ENCODE results near the gene NISCH.

Gene NISCH

DNA sequence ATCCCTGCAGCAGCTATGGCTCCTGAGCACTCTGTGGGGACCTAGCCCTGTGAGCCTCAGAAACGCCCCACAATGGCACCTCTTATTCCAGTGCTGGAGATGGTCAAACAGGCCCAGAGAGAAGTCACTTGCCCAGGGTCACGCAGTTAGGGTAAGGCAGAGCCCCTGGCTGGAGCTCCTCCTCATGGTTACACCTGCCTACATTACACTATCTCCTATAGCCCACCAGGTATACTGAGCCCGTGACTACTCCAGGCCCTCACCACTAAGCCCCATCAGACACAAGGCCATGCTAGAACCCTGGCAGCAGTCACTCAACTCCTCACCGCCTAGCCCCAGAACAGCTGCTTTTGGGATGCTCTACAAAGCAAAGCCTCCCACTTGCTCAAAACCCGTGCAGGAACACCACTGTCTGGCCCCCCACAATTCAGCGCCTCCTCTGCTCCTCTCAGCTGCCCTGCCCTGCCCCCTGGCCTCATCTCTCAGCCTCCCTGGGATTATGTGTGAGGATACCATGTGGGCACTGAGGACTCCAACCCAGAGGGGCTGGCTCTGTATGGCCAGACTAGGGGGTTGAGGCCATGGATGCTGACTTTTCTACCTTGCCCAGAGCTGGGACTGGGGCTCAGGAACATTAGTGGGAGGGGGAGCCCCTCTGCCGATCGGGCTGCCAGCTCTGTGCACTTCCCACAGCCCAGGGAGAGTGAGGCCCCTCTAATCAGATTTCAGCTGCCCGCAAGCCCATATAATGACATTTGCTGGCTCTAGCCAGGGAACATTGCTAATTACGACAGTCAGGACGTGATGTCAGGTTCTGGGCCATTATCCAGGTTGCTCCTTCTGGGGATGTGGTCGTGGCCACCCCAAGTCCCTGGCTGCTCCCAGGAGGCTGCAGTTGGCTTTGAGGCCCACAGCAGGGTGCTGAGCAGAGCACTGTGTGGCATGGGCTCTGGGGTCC lies 74.3 kb downstream of the NISCH start:
- TF ChIP-seq, protein P1, sequence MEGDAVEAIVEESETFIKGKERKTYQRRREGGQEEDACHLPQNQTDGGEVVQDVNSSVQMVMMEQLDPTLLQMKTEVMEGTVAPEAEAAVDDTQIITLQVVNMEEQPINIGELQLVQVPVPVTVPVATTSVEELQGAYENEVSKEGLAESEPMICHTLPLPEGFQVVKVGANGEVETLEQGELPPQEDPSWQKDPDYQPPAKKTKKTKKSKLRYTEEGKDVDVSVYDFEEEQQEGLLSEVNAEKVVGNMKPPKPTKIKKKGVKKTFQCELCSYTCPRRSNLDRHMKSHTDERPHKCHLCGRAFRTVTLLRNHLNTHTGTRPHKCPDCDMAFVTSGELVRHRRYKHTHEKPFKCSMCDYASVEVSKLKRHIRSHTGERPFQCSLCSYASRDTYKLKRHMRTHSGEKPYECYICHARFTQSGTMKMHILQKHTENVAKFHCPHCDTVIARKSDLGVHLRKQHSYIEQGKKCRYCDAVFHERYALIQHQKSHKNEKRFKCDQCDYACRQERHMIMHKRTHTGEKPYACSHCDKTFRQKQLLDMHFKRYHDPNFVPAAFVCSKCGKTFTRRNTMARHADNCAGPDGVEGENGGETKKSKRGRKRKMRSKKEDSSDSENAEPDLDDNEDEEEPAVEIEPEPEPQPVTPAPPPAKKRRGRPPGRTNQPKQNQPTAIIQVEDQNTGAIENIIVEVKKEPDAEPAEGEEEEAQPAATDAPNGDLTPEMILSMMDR (IDR thresholded peaks at IDR 0.05; ENCODE audit: insufficient read depth, low read length, poor library complexity, severe bottlenecking): no peak
- no peak for TF ChIP-seq EZH2phosphoT487 (conservative IDR thresholded peaks at IDR 0.05; ENCODE audit: low read length)
- no peak overlapping the region for H3K4me2 ChIP-seq (ENCODE audit: low read depth, low read length, poor library complexity, severe bottlenecking)
- H3K36me3 ChIP-seq (ENCODE audit: low read length): 0 out of 2 replicates have a peak, but pooled peaks cover 4% of the 10 kb centered on the region

DNA sequence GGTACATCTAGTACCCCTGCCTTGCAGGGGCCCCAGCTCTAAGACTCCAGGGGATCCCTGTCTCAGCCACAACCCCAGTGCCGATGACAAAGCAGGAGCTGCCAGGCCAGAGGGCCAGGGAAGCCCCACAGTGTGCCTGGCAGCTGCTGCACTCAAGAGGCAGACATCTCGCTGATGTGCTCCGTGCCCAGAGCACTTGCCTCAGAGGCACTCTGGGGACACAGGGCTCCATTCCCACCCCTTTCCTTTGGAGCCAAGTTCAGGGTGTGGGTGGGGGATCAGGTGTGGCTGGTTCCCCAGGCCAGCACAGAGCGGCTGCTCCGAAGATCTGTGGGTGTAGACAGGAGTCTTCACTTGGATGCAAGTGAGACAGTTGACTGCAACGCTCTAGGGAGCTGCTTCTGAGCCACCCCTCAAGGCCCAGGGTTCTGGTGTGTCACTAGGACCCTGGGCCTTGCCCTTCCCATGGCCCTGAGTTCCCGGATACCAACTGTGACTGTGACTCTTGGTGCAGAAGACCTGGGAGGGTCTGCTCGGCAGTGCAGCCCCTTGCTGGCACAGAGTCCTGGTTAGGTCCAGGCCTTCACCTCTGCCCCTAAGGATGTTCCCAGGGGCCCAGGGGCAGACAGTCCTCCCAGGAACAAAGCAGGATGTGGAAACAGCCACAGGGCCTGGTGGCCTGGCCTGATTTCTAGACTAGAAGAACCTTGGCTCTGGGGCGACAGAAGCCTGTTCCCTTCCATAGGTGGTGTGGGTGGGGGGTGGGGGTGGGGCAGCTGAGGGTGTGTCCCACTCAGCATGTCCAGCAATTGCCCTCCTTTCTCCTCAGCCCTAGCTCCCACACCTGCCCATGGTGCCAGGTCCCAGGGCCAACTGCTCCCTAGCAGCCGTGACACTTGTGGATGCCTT lies 75.8 kb downstream of the NISCH start:
- Histone ChIP-seq H3K9me3 (ENCODE audit: insufficient read depth, low read length) (no peaks in the 10 kb centered on the region), H3K4me2 (ENCODE audit: low read depth, low read length, poor library complexity, severe bottlenecking) (peak overlapping the region; percentile 93), H4K20me1 (ENCODE audit: low read depth, low read length) (peaks cover 9% of the 10 kb centered on the region; the same call in 1 of the 2 replicates), H3K9me2 (replicated peaks; ENCODE audit: insufficient read depth, low read length) (no peaks in the 10 kb centered on the region), H3K79me2 (ENCODE audit: insufficient read depth, low read length) (peaks cover 45% of the 10 kb centered on the region), H3K9ac (ENCODE audit: low read length) (peak overlapping the region; percentile 93; the same call in 1 of the 2 replicates), H3K27me3 (ENCODE audit: low read length) (no peaks in the 10 kb centered on the region), H2AFZ (ENCODE audit: low read depth, low read length, severe bottlenecking) (no peak overlapping the region), H3F3A (ENCODE audit: insufficient read depth) (peaks cover 21% of the 10 kb centered on the region), H3K4me3 (ENCODE audit: insufficient read depth, low read length, poor library complexity, severe bottlenecking) (no peak overlapping the region), H3K36me3 (ENCODE audit: low read length) (0 out of 2 replicates have a peak, but pooled peaks cover 4% of the 10 kb centered on the region), H3K27ac (ENCODE audit: low read depth, low read length) (no peak overlapping the region)
- TF ChIP-seq, protein P1 (IDR thresholded peaks at IDR 0.05; ENCODE audit: insufficient read depth, low read length, poor library complexity, severe bottlenecking): no peak
- no peak for TF ChIP-seq EZH2phosphoT487 (conservative IDR thresholded peaks at IDR 0.05; ENCODE audit: low read length)

More for the DNA sequence above, 74.3 kb downstream of the NISCH start:
- Histone ChIP-seq H4K20me1 (ENCODE audit: low read depth, low read length) (peaks cover 9% of the 10 kb centered on the region; the same call in 1 of the 2 replicates), H3K9me3 (ENCODE audit: insufficient read depth, low read length) (no peaks in the 10 kb centered on the region), H3K27me3 (ENCODE audit: low read length) (no peaks in the 10 kb centered on the region), H3F3A (ENCODE audit: insufficient read depth) (peaks cover 6% of the 10 kb centered on the region), H3K27ac (ENCODE audit: low read depth, low read length) (no peak overlapping the region), H3K4me3 (ENCODE audit: insufficient read depth, low read length, poor library complexity, severe bottlenecking) (no peak overlapping the region), H3K9me2 (replicated peaks; ENCODE audit: insufficient read depth, low read length) (no peaks in the 10 kb centered on the region), H3K79me2 (ENCODE audit: insufficient read depth, low read length) (peaks cover 45% of the 10 kb centered on the region), H2AFZ (ENCODE audit: low read depth, low read length, severe bottlenecking) (no peak overlapping the region), H3K9ac (ENCODE audit: low read length) (no peak overlapping the region)

DNA sequence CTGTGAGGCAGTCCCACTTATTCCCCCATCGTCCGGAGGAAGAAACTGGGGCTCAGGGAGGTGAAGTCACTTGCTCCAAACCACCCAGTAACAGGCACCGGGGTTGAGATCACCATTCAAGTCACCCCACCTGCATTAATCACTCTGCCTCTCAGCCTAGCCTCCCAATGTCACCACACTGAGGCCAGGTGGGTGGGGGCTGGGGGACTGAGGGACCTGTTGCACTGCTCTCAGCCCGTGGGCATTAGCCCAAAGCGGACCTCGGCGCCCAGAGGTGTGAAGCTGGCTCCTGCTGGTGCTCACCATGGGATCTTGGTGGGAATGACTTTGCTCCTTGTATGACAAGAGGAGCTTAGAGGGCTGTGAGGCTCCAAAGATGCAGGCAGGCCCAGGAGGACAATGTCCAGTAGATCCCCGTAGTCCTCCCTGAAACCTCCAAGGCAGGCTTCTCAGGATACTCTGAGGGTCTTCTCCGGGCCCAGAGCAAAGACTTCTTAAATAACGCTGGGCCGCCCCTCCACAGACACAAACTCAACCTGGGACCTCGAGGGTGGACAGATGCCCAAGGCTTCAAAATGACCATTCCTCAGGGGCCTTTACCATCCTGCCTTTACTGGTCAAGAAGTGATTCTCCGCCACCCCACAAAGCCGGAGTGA lies 76.6 kb downstream of the NISCH start:
- H2AFZ ChIP-seq (ENCODE audit: low read depth, low read length, severe bottlenecking): no peak overlapping the region
- peak overlapping the region; percentile 82 for H3K4me3 ChIP-seq (ENCODE audit: insufficient read depth, low read length, poor library complexity, severe bottlenecking)
- no peaks in the 10 kb centered on the region for H3K27me3 ChIP-seq (ENCODE audit: low read length)
- H4K20me1 ChIP-seq (ENCODE audit: low read depth, low read length): peaks cover 9% of the 10 kb centered on the region; the same call in 1 of the 2 replicates
- H3K27ac ChIP-seq (ENCODE audit: low read depth, low read length): 0 out of 2 replicates have a peak overlapping the region, but pooled peaks have one; percentile 64
- H3K4me2 ChIP-seq (ENCODE audit: low read depth, low read length, poor library complexity, severe bottlenecking): peak overlapping the region; percentile 93
- no peaks in the 10 kb centered on the region for H3K9me3 ChIP-seq (ENCODE audit: insufficient read depth, low read length)
- H3K9me2 ChIP-seq (replicated peaks; ENCODE audit: insufficient read depth, low read length): no peaks in the 10 kb centered on the region
- H3F3A ChIP-seq (ENCODE audit: insufficient read depth): peaks cover 21% of the 10 kb centered on the region
- 0 out of 2 replicates have a peak, but pooled peaks cover 4% of the 10 kb centered on the region for H3K36me3 ChIP-seq (ENCODE audit: low read length)
- TF ChIP-seq, protein P1 (IDR thresholded peaks at IDR 0.05; ENCODE audit: insufficient read depth, low read length, poor library complexity, severe bottlenecking): no peak
- TF ChIP-seq EZH2phosphoT487 (conservative IDR thresholded peaks at IDR 0.05; ENCODE audit: low read length): no peak
- H3K9ac ChIP-seq (ENCODE audit: low read length): peak overlapping the region; percentile 93
- H3K79me2 ChIP-seq (ENCODE audit: insufficient read depth, low read length): peaks cover 51% of the 10 kb centered on the region

Measured in SU-DHL-6 (cell line).